ENCODE measurements around the gene FIS1.

DNA sequence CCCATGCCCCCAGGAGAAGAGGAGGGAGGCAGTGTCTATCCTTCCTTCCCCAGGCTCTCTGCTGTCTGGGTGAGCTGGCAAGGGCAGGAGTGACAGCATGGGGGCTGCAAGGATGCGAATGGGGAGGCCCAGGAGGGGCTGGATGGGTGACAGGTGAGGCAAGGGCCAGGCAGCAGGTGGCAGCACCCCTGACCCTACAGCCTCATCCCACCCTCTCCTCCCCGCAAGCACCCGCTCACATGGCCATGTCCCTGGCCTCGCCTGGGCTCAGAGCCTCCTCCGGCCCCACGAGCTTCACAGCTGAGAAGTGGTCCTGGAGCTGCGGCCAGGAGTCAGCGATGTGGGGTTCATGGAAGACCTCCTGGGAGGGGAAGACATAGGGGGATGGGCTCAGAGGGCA, 32.9 kb downstream of the FIS1 start:
- TF ChIP-seq, protein P1, sequence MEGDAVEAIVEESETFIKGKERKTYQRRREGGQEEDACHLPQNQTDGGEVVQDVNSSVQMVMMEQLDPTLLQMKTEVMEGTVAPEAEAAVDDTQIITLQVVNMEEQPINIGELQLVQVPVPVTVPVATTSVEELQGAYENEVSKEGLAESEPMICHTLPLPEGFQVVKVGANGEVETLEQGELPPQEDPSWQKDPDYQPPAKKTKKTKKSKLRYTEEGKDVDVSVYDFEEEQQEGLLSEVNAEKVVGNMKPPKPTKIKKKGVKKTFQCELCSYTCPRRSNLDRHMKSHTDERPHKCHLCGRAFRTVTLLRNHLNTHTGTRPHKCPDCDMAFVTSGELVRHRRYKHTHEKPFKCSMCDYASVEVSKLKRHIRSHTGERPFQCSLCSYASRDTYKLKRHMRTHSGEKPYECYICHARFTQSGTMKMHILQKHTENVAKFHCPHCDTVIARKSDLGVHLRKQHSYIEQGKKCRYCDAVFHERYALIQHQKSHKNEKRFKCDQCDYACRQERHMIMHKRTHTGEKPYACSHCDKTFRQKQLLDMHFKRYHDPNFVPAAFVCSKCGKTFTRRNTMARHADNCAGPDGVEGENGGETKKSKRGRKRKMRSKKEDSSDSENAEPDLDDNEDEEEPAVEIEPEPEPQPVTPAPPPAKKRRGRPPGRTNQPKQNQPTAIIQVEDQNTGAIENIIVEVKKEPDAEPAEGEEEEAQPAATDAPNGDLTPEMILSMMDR (IDR thresholded peaks at IDR 0.05; ENCODE audit: borderline replicate concordance, extremely low read depth, low read length, poor library complexity, severe bottlenecking) = peak; percentile 25
- TF ChIP-seq EZH2 (IDR thresholded peaks at IDR 0.05; ENCODE audit: borderline replicate concordance, low read depth, low read length, severe bottlenecking) = no peak

Measured in DND-41 (cell line).